ENCODE measurements around the gene EVC. TPM values are rescaled to one million over a fixed set of nuclear protein-coding genes. Genes with fewer than 3 reads are reported as not detected.

The EVC gene
- total and polyA plus RNA-seq, 2 of the 4 experiments (the other 2 are of a cell fraction) = 16.8 to 18.9 TPM

GRCh38 chr4:5703831-5704230 lies 7.2 kb upstream of the EVC start:
- no peak overlapping the region for H2BK20ac ChIP-seq (ENCODE audit: low read depth, low read length)
- peaks cover 27 to 63% of the 10 kb centered on the region in 2 experiments for H3K79me1 ChIP-seq (ENCODE audit: low read depth in 1 of 2, low read length in 2 of 2)
- no peak overlapping the region for H3K4me2 ChIP-seq (ENCODE audit: low read depth, low read length)
- H4K5ac ChIP-seq (ENCODE audit: low read depth, low read length) = no peak overlapping the region
- in situ Hi-C loops (cut with MboI; ENCODE audit: low sequenced_read_pairs) = no loop called here
- H3K56ac ChIP-seq (ENCODE audit: extremely low read depth, insufficient read depth, low read length) = no peak overlapping the region
- H3K18ac ChIP-seq (ENCODE audit: low read depth, low read length) = no peak overlapping the region
- H2AFZ ChIP-seq (replicated peaks; ENCODE audit: low read length, poor library complexity) = no peak overlapping the region
- H3K36me3 ChIP-seq (ENCODE audit: control insufficient read depth, insufficient read depth, low read length) = peaks cover 16% of the 10 kb centered on the region
- H3K9ac ChIP-seq (ENCODE audit: low read depth, low read length) = no peak overlapping the region
- no peak overlapping the region for H3K23ac ChIP-seq (ENCODE audit: low read depth, low read length)
- H3K27ac ChIP-seq (ENCODE audit: insufficient read depth, low read length) = no peak overlapping the region
- H3K14ac ChIP-seq (replicated peaks; ENCODE audit: low read depth, low read length) = no peak overlapping the region
- no peak for ATAC-seq (ENCODE audit: low read depth)
- no peaks in the 10 kb centered on the region for H3K27me3 ChIP-seq (ENCODE audit: control insufficient read depth, insufficient read depth, low read length)
- no peak overlapping the region for H4K8ac ChIP-seq (ENCODE audit: low read depth in 2 of 2, low read length in 2 of 2)
- H3K4me1 ChIP-seq (ENCODE audit: control insufficient read depth, insufficient read depth, low read length) = peaks cover 13% of the 10 kb centered on the region
- H2BK120ac ChIP-seq (ENCODE audit: low read depth, low read length) = no peak overlapping the region
- ChIA-PET POLR2A (ENCODE audit: unreplicated experiment) (no interaction called here), CTCF (no interaction called here)
- no peak overlapping the region for H2BK15ac ChIP-seq (ENCODE audit: low read depth, low read length)
- dilution Hi-C loops (cut with HindIII; ENCODE audit: low sequenced_read_pairs, unreplicated experiment) = no loop called here
- no peak for DNase-seq
- BruUV-seq (replicated peaks) = no TSS peak
- no peaks in the 10 kb centered on the region for H3K9me3 ChIP-seq (ENCODE audit: control insufficient read depth, insufficient read depth, low read length)
- no peak overlapping the region for H4K91ac ChIP-seq (ENCODE audit: insufficient read depth, low read depth, low read length)
- peaks cover 25% of the 10 kb centered on the region for H3K9me1 ChIP-seq (ENCODE audit: insufficient read depth, low read length)
- H4K20me1 ChIP-seq (ENCODE audit: insufficient read depth, low read length) = peaks cover 4% of the 10 kb centered on the region; the same call in 1 of the 2 replicates
- TF ChIP-seq RFX5 (IDR thresholded peaks at IDR 0.05; ENCODE audit: low read depth, low read length) (no peak), RAD21 (IDR thresholded peaks at IDR 0.05; ENCODE audit: low read length) (no peak), CTCF (conservative IDR thresholded peaks at IDR 0.05; ENCODE audit: low read depth, low read length) (no peak), USF2 (IDR thresholded peaks at IDR 0.05; ENCODE audit: low read depth, low read length) (no peak), CEBPB (IDR thresholded peaks at IDR 0.05; ENCODE audit: low read depth, low read length) (no peak), ELK1 (IDR thresholded peaks at IDR 0.05; ENCODE audit: borderline replicate concordance, low read depth, low read length) (no peak), BHLHE40 (IDR thresholded peaks at IDR 0.05; ENCODE audit: low read depth, low read length) (no peak), NFE2L2 (IDR thresholded peaks at IDR 0.05; ENCODE audit: low read depth, low read length) (no peak), POLR2A (IDR thresholded peaks at IDR 0.05; ENCODE audit: low read depth, low read length) (no peak)
- H3K4me3 ChIP-seq (ENCODE audit: insufficient read depth, low read depth, low read length) = no peak overlapping the region
- H2AK5ac ChIP-seq (ENCODE audit: low read depth, low read length) = no peak overlapping the region
- intact Hi-C loops (cut with micrococcal nuclease) = no loop called here
- H2BK5ac ChIP-seq (ENCODE audit: low read depth, low read length, poor library complexity, severe bottlenecking) = no peak overlapping the region
- no peak overlapping the region for H2AK9ac ChIP-seq (replicated peaks; ENCODE audit: low read depth, low read length, poor library complexity)
- WGBS, 2 experiments (ENCODE audit: extremely low coverage in 2 of 2, insufficient read length in 1 of 2) = 100% methylated on average over 2 of the region's 5 CpGs; no CpG with 5 or more reads in 1 of the 2 experiments
- no peak overlapping the region for H3K4ac ChIP-seq (ENCODE audit: low read depth, low read length)

Measured in IMR-90 (cell line).